ENCODE measurements around the gene SLC44A5.

SLC44A5 gene

GRCh38 chr1:75575837-75576236 is 35.1 kb downstream of the SLC44A5 start:
- H4K91ac ChIP-seq (ENCODE audit: low read depth, low read length, poor library complexity): no peak overlapping the region
- H3K9me3 ChIP-seq (replicated peaks in 1 of 2; ENCODE audit: control insufficient read depth in 2 of 2, insufficient read depth in 1 of 2, low read depth in 1 of 2, low read length in 2 of 2): no peaks in the 10 kb centered on the region
- no peak overlapping the region for H3K4ac ChIP-seq (ENCODE audit: low read length)
- no peaks in the 10 kb centered on the region for H3K79me1 ChIP-seq (ENCODE audit: low read depth, low read length)
- H3K27me3 ChIP-seq (ENCODE audit: control insufficient read depth in 3 of 3, insufficient read depth in 3 of 3, low read depth in 1 of 3, low read length in 3 of 3): no peaks in the 10 kb centered on the region
- H3K36me3 ChIP-seq (replicated peaks in 1 of 2; ENCODE audit: control insufficient read depth in 2 of 2, insufficient read depth in 2 of 2, low read length in 2 of 2): no peaks in the 10 kb centered on the region
- H2BK15ac ChIP-seq (ENCODE audit: low read length): no peak overlapping the region
- no peak overlapping the region for H2AFZ ChIP-seq (ENCODE audit: low read length)
- no peak overlapping the region for H2AK5ac ChIP-seq (ENCODE audit: low read depth, low read length)
- no peak overlapping the region for H2BK5ac ChIP-seq (ENCODE audit: low read length)
- no peak overlapping the region for H3K27ac ChIP-seq (replicated peaks; ENCODE audit: low read length)
- H3K9ac ChIP-seq (ENCODE audit: low read depth, low read length, poor library complexity): no peak overlapping the region
- H3K4me2 ChIP-seq (ENCODE audit: insufficient read depth, low read length, poor library complexity, severe bottlenecking): no peak overlapping the region
- H3K18ac ChIP-seq (ENCODE audit: low read length): no peak overlapping the region
- no peak overlapping the region for H2BK12ac ChIP-seq (ENCODE audit: low read length)
- no CpG with 5 or more reads among the region's 3 CpGs for WGBS, 2 donors (ENCODE audit: extremely low coverage in 2 of 2, insufficient read length in 2 of 2, insufficient replicate concordance in 1 of 2)
- DNase-seq (ENCODE audit: low spot score): no peak
- H3K4me1 ChIP-seq (ENCODE audit: control insufficient read depth in 2 of 2, insufficient read depth in 1 of 2, low read depth in 1 of 2, low read length in 2 of 2): no peaks in the 10 kb centered on the region
- H4K8ac ChIP-seq (ENCODE audit: low read depth, low read length): no peak overlapping the region
- no peak overlapping the region for H3K23ac ChIP-seq (ENCODE audit: low read depth, low read length, poor library complexity)
- no peak overlapping the region for H2BK120ac ChIP-seq (ENCODE audit: low read depth, low read length)
- H3K4me3 ChIP-seq (ENCODE audit: low read length in 2 of 2): no peak overlapping the region
- no peak overlapping the region for H3K14ac ChIP-seq (ENCODE audit: low read length)

GRCh38 chr1:75567191-75567590 is 43.7 kb downstream of the SLC44A5 start:
- no peak overlapping the region for H2AK5ac ChIP-seq (ENCODE audit: low read depth, low read length)
- DNase-seq (ENCODE audit: low spot score): no peak
- H2BK15ac ChIP-seq (ENCODE audit: low read length): no peak overlapping the region
- no peak overlapping the region for H3K4ac ChIP-seq (ENCODE audit: low read length)
- no peak overlapping the region for H2BK12ac ChIP-seq (ENCODE audit: low read length)
- H3K14ac ChIP-seq (ENCODE audit: low read length): no peak overlapping the region
- H3K9me3 ChIP-seq (replicated peaks in 1 of 2; ENCODE audit: control insufficient read depth in 2 of 2, insufficient read depth in 1 of 2, low read depth in 1 of 2, low read length in 2 of 2): no peaks in the 10 kb centered on the region
- H3K9ac ChIP-seq (ENCODE audit: low read depth, low read length, poor library complexity): no peak overlapping the region
- no peaks in the 10 kb centered on the region for H3K79me1 ChIP-seq (ENCODE audit: low read depth, low read length)
- H3K4me3 ChIP-seq (ENCODE audit: low read length in 2 of 2): no peak overlapping the region
- no CpG with 5 or more reads among the region's 1 CpG for WGBS, 2 donors (ENCODE audit: extremely low coverage in 2 of 2, insufficient read length in 2 of 2, insufficient replicate concordance in 1 of 2)
- no peak overlapping the region for H4K8ac ChIP-seq (ENCODE audit: low read depth, low read length)
- no peak overlapping the region for H2BK5ac ChIP-seq (ENCODE audit: low read length)
- H2BK120ac ChIP-seq (ENCODE audit: low read depth, low read length): no peak overlapping the region
- no peak overlapping the region for H2AFZ ChIP-seq (ENCODE audit: low read length)
- no peak overlapping the region for H3K18ac ChIP-seq (ENCODE audit: low read length)
- H3K36me3 ChIP-seq (replicated peaks in 1 of 2; ENCODE audit: control insufficient read depth in 2 of 2, insufficient read depth in 2 of 2, low read length in 2 of 2): no peaks in the 10 kb centered on the region
- no peak overlapping the region for H4K91ac ChIP-seq (ENCODE audit: low read depth, low read length, poor library complexity)
- H3K27me3 ChIP-seq (ENCODE audit: control insufficient read depth in 3 of 3, insufficient read depth in 3 of 3, low read depth in 1 of 3, low read length in 3 of 3): no peaks in the 10 kb centered on the region
- H3K23ac ChIP-seq (ENCODE audit: low read depth, low read length, poor library complexity): no peak overlapping the region
- H3K4me2 ChIP-seq (ENCODE audit: insufficient read depth, low read length, poor library complexity, severe bottlenecking): no peak overlapping the region
- no peak overlapping the region for H3K27ac ChIP-seq (replicated peaks; ENCODE audit: low read length)
- H3K4me1 ChIP-seq (ENCODE audit: control insufficient read depth in 2 of 2, insufficient read depth in 1 of 2, low read depth in 1 of 2, low read length in 2 of 2): no peaks in the 10 kb centered on the region

DNA sequence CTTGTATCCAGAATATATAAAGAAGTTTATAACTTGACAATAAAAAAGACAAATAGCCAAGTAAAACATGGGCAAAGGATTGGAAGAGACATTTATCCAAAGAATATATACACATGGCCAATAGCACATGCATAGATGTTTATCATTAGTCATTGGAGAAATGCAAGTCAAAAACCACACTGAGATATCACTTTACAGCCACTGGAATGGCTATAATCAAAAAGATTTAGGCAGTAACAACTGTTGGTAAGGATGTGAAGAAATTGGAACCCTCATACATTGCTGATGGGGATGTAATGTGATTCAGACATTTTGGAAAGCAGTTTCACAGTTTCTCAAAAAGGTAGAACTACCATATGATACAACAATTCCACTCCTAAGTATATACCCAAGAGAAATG is 51.1 kb downstream of the SLC44A5 start:
- Histone ChIP-seq H3K4me1 (ENCODE audit: control insufficient read depth in 2 of 2, insufficient read depth in 1 of 2, low read depth in 1 of 2, low read length in 2 of 2) (no peaks in the 10 kb centered on the region), H2AK5ac (ENCODE audit: low read depth, low read length) (no peak overlapping the region), H4K8ac (ENCODE audit: low read depth, low read length) (no peak overlapping the region), H2AFZ (ENCODE audit: low read length) (no peak overlapping the region), H3K4me3 (ENCODE audit: low read length in 2 of 2) (no peak overlapping the region), H2BK15ac (ENCODE audit: low read length) (no peak overlapping the region), H2BK120ac (ENCODE audit: low read depth, low read length) (no peak overlapping the region), H3K4me2 (ENCODE audit: insufficient read depth, low read length, poor library complexity, severe bottlenecking) (no peak overlapping the region), H3K23ac (ENCODE audit: low read depth, low read length, poor library complexity) (no peak overlapping the region), H2BK12ac (ENCODE audit: low read length) (no peak overlapping the region), H3K79me1 (ENCODE audit: low read depth, low read length) (no peaks in the 10 kb centered on the region), H3K27ac (replicated peaks; ENCODE audit: low read length) (no peak overlapping the region), H3K4ac (ENCODE audit: low read length) (no peak overlapping the region), H3K27me3 (ENCODE audit: control insufficient read depth in 3 of 3, insufficient read depth in 3 of 3, low read depth in 1 of 3, low read length in 3 of 3) (no peaks in the 10 kb centered on the region), H4K91ac (ENCODE audit: low read depth, low read length, poor library complexity) (no peak overlapping the region), H3K18ac (ENCODE audit: low read length) (no peak overlapping the region), H3K9me3 (replicated peaks in 1 of 2; ENCODE audit: control insufficient read depth in 2 of 2, insufficient read depth in 1 of 2, low read depth in 1 of 2, low read length in 2 of 2) (no peaks in the 10 kb centered on the region), H3K14ac (ENCODE audit: low read length) (no peak overlapping the region), H2BK5ac (ENCODE audit: low read length) (no peak overlapping the region), H3K9ac (ENCODE audit: low read depth, low read length, poor library complexity) (no peak overlapping the region), H3K36me3 (replicated peaks in 1 of 2; ENCODE audit: control insufficient read depth in 2 of 2, insufficient read depth in 2 of 2, low read length in 2 of 2) (no peaks in the 10 kb centered on the region)
- DNase-seq (ENCODE audit: low spot score): no peak

GRCh38 chr1:75559136-75559535 is 51.8 kb downstream of the SLC44A5 start:
- Histone ChIP-seq H3K9ac (ENCODE audit: low read depth, low read length, poor library complexity) (no peak overlapping the region), H2BK120ac (ENCODE audit: low read depth, low read length) (no peak overlapping the region), H2AK5ac (ENCODE audit: low read depth, low read length) (no peak overlapping the region), H3K4ac (ENCODE audit: low read length) (no peak overlapping the region), H2AFZ (ENCODE audit: low read length) (no peak overlapping the region), H3K23ac (ENCODE audit: low read depth, low read length, poor library complexity) (no peak overlapping the region), H2BK15ac (ENCODE audit: low read length) (no peak overlapping the region), H3K27ac (replicated peaks; ENCODE audit: low read length) (no peak overlapping the region), H3K4me2 (ENCODE audit: insufficient read depth, low read length, poor library complexity, severe bottlenecking) (no peak overlapping the region), H4K91ac (ENCODE audit: low read depth, low read length, poor library complexity) (no peak overlapping the region), H3K9me3 (replicated peaks in 1 of 2; ENCODE audit: control insufficient read depth in 2 of 2, insufficient read depth in 1 of 2, low read depth in 1 of 2, low read length in 2 of 2) (no peaks in the 10 kb centered on the region), H3K27me3 (ENCODE audit: control insufficient read depth in 3 of 3, insufficient read depth in 3 of 3, low read depth in 1 of 3, low read length in 3 of 3) (no peaks in the 10 kb centered on the region), H2BK12ac (ENCODE audit: low read length) (no peak overlapping the region), H2BK5ac (ENCODE audit: low read length) (no peak overlapping the region), H4K8ac (ENCODE audit: low read depth, low read length) (no peak overlapping the region), H3K36me3 (replicated peaks in 1 of 2; ENCODE audit: control insufficient read depth in 2 of 2, insufficient read depth in 2 of 2, low read length in 2 of 2) (no peaks in the 10 kb centered on the region), H3K18ac (ENCODE audit: low read length) (no peak overlapping the region), H3K4me3 (ENCODE audit: low read length in 2 of 2) (no peak overlapping the region), H3K14ac (ENCODE audit: low read length) (no peak overlapping the region), H3K4me1 (ENCODE audit: control insufficient read depth in 2 of 2, insufficient read depth in 1 of 2, low read depth in 1 of 2, low read length in 2 of 2) (no peaks in the 10 kb centered on the region), H3K79me1 (ENCODE audit: low read depth, low read length) (no peaks in the 10 kb centered on the region)
- no CpG with 5 or more reads among the region's 2 CpGs for WGBS, 2 donors (ENCODE audit: extremely low coverage in 2 of 2, insufficient read length in 2 of 2, insufficient replicate concordance in 1 of 2)
- DNase-seq (ENCODE audit: low spot score): no peak
